Neural crest cell (in vitro differentiated cells): ENCODE measurements around the gene LNX2. TPM values are rescaled to one million over a fixed set of nuclear protein-coding genes. Genes with fewer than 3 reads are reported as not detected.

Experiments
- DNase-seq: peaks from one replicate; pipeline ENCODE4 v3.0.0; 2021; ENCODE audit warnings: low read depth, mixed read lengths, low spot score
- H3K27ac Mint-ChIP-seq: one replicate; pipeline ENCODE4 v1.8.0; 2021; ENCODE audit warnings: mild to moderate bottlenecking, mixed read lengths; ENCODE audit not compliant: unreplicated experiment
- H3K27me3 Mint-ChIP-seq: 2 replicates; pipeline ENCODE4 v1.8.0; 2021; ENCODE audit warnings: low read depth, mild to moderate bottlenecking, mixed read lengths
- H3K36me3 Mint-ChIP-seq: 2 replicates; pipeline ENCODE4 v1.8.0; 2021; ENCODE audit warnings: low read depth, mild to moderate bottlenecking, mixed read lengths
- H3K4me1 Mint-ChIP-seq: 2 replicates; pipeline ENCODE4 v1.8.0; 2021; ENCODE audit warnings: mixed read lengths
- H3K4me3 Mint-ChIP-seq: one replicate; pipeline ENCODE4 v1.8.0; 2021; ENCODE audit warnings: mild to moderate bottlenecking, mixed read lengths
- H3K9me3 Mint-ChIP-seq: 2 replicates; pipeline ENCODE4 v1.8.0; 2021; ENCODE audit warnings: mixed read lengths
- CTCF ChIP-seq: fragments of 200-600 bp; sonication (generic); conservative IDR thresholded peaks from 2 replicates; pipeline ENCODE4 v1.5.0; 2021; ENCODE audit warnings: antibody characterized with exemption, mild to moderate bottlenecking
- total RNA-seq: library from RNA; stranded (reverse); gene quantifications from 2 replicates; pipeline ENCODE4 v1.2.1, GENCODE V29; 2021

LNX2 gene
- total RNA-seq, 1 donor from 2014 or later = 9.6 TPM

- DNase-seq = no peak
- no peaks in the 10 kb centered on the region for H3K27me3 Mint-ChIP-seq
- no peak for TF ChIP-seq CTCF
- H3K9me3 Mint-ChIP-seq = no peaks in the 10 kb centered on the region
- H3K27ac Mint-ChIP-seq = no peak overlapping the region
- no peak overlapping the region for H3K4me3 Mint-ChIP-seq
- no peaks in the 10 kb centered on the region for H3K36me3 Mint-ChIP-seq
- H3K4me1 Mint-ChIP-seq = peaks cover 26% of the 10 kb centered on the region
These were observed 84.8 kb downstream of the LNX2 start for GRCh38 chr13:27535546-27535945.

GRCh38 chr13:27534981-27535380, 85.3 kb downstream of the LNX2 start:
- Mint-ChIP-seq H3K27ac (no peak overlapping the region), H3K4me3 (no peak overlapping the region), H3K36me3 (no peaks in the 10 kb centered on the region), H3K9me3 (no peaks in the 10 kb centered on the region), H3K4me1 (peaks cover 21% of the 10 kb centered on the region), H3K27me3 (no peaks in the 10 kb centered on the region)
- DNase-seq = no peak
- no peak for TF ChIP-seq CTCF

- no peak for DNase-seq
- Mint-ChIP-seq H3K9me3 (peaks cover under 1% of the 10 kb centered on the region), H3K4me1 (peaks cover 21% of the 10 kb centered on the region), H3K36me3 (no peaks in the 10 kb centered on the region), H3K27me3 (no peaks in the 10 kb centered on the region), H3K27ac (no peak overlapping the region), H3K4me3 (no peak overlapping the region)
- TF ChIP-seq CTCF = no peak
These were observed 86.0 kb downstream of the LNX2 start for GRCh38 chr13:27534108-27534980.

- TF ChIP-seq CTCF = peak; percentile 94
- H3K27ac Mint-ChIP-seq = no peak overlapping the region
- peak; percentile 94 for DNase-seq
- H3K4me1 Mint-ChIP-seq = peaks cover 21% of the 10 kb centered on the region
- no peaks in the 10 kb centered on the region for H3K36me3 Mint-ChIP-seq
- H3K9me3 Mint-ChIP-seq = peaks cover 6% of the 10 kb centered on the region
- no peaks in the 10 kb centered on the region for H3K27me3 Mint-ChIP-seq
- peak overlapping the region; percentile 25 for H3K4me3 Mint-ChIP-seq
These were observed 87.1 kb downstream of the LNX2 start for GRCh38 chr13:27533155-27533643.

GRCh38 chr13:27528908-27529307, 91.4 kb downstream of the LNX2 start:
- Mint-ChIP-seq H3K4me1 (peaks cover 47% of the 10 kb centered on the region), H3K4me3 (no peak overlapping the region), H3K9me3 (peaks cover 9% of the 10 kb centered on the region), H3K36me3 (peaks cover 2% of the 10 kb centered on the region), H3K27me3 (no peaks in the 10 kb centered on the region), H3K27ac (no peak overlapping the region)
- DNase-seq = no peak
- no peak for TF ChIP-seq CTCF
